ENCODE data around the gene RANBP17.
"Not testable (repeated sequence)": the region's sequence is repeated elsewhere in the genome, so short reads cannot be mapped to it uniquely, and the experiment has no call there.

The RANBP17 gene

DNA sequence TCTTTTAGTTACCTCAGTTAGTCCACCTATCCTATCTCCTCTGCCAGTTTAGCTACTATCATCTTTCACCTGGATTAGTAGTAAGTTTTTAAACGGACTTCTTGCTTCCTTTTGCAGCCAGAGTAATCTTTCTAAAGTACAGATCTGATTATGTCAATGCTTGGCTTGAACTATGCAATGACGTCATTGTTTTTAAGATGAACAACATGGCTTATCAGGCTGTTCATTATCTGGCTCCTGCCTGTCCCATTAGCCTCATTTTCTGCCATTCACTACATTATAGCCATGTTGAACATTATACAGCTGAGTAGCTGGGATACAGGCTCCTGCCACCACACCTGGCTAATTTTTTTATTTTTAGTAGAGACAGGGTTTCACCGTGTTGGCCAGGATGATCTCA is 98.7 kb downstream of the RANBP17 start:
- DNase-seq: no peak

- no peak for DNase-seq
Measured at GRCh38 chr5:170963521-170963920, 101.7 kb downstream of the RANBP17 start.

DNA sequence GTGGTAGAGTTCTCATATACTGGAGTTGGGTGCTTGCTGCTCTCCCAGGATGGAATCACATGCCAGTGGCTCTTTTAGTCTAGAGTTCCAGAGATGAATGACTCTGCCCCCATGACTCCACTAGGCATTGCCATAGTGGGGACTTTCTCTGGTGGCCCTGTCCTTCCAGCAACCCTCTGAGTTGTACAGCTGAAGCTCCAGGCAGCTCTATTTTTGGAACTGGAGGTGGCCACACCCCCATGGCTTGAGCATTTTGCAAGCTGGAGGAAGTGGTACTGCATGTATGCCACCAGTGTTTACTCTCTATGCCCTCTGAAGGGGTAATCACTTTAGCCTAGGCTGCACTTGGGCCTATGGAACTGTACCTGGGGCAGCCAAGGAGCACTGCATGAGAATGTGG is 112.6 kb downstream of the RANBP17 start:
- DNase-seq: no peak

- DNase-seq: not testable (repeated sequence)
Measured at GRCh38 chr5:170980261-170980660, 118.4 kb downstream of the RANBP17 start.

GRCh38 chr5:170985486-170985885 is 123.7 kb downstream of the RANBP17 start:
- no peak for DNase-seq

DNA sequence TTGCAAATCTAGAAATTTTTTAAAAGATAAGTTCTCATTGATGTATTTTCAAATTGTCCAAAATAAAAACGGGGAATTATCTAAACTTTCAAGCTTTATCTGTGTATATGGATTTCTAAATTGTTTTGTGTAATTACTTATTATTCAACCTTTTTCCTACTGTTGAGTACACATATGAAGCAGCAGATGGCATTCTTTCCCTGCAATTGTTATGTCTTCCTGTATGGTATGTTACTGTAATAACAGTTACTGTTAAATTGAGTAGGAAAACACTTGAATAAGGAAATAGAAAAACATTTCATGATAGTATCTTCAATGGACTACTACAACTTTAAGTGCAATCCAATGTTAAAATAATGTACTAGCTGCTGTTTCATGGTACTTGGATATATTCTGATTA is 124.8 kb downstream of the RANBP17 start:
- no peak for DNase-seq

DNA sequence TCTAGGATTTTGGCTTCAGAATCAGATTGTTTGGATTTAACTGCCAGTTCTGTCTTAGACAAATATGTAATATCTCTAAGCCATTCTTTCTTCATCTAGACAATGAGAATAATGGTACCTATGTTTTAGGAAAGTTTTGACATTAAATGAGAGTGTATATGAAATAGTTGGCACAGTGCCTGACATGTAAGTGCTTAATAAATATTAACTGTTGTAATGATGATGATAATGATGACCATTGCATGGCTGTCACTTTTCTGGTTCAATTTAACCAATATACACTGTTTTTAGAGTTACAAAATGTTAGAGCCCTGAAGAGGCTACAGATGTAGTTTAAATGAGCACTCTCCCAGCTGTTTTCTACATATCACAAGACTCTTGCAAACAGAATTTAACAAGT is 131.7 kb downstream of the RANBP17 start:
- DNase-seq: no peak

GRCh38 chr5:171010086-171010485 is 148.3 kb downstream of the RANBP17 start:
- DNase-seq: no peak

- DNase-seq: no peak
Measured at GRCh38 chr5:171010816-171011215, 149.0 kb downstream of the RANBP17 start.

DNA sequence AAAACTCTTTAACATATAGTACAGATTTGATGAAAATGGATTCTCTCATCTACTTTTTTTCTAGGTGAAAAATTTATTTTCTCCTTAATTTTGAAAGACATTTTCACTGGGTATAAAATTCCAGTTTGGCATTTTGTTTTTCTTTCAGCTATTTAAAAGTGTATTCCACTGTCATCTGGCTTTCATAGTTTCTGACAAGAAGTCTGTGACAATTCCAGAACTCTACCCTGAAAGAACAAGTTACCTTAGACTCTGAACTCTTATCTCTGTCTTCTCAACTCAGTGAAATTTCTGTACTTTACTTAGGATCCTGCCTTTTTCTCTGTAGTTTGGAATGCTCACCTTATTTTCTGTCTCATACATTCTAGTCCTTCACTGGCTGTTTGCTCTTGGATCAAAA is 161.7 kb downstream of the RANBP17 start:
- no peak for DNase-seq

- DNase-seq: no peak
Measured at GRCh38 chr5:171024084-171024483, 162.3 kb downstream of the RANBP17 start.

DNA sequence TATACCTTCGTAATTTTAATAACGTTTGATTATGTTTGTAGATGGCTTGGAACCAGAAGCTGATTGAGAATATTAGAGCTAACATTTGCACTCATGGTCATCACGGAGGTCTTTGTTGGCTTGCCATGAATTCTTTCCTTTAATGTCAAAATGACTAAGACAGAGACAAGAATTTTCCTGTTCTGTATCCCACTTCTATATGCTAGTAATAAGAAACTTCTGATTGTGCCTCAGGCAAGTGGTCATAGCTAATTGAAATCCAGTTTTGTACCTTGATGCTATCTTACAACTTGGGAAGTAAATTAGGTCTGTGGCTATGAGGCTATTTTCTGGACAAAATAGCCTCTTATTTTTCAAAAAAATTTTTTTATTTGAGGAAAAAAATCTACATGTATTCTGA is 167.6 kb downstream of the RANBP17 start:
- DNase-seq: no peak

GRCh38 chr5:171031977-171032376 is 170.2 kb downstream of the RANBP17 start:
- no peak for DNase-seq

- DNase-seq: no peak
Measured at GRCh38 chr5:171032435-171032973, 170.7 kb downstream of the RANBP17 start.

DNA sequence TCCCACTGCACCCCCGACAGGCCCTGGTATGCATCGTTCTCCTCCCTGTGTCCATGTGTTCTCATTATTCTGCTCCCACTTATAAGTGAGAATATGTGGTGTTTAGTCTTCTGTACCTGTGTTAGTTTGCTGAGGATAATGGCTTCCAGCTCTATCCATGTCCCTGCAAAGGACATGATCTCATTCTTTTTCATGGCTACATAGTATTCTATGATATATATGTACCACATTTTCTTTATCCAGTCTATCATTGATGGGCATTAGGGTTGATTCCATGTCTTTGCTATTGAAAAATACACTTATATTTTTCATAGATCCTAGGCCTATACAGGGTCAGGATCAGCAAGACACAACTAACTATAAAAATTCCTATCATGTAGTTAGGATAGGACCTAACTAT is 180.1 kb downstream of the RANBP17 start:
- DNase-seq: not testable (repeated sequence)

GRCh38 chr5:171050916-171051315 is 189.1 kb downstream of the RANBP17 start:
- DNase-seq: no peak

DNA sequence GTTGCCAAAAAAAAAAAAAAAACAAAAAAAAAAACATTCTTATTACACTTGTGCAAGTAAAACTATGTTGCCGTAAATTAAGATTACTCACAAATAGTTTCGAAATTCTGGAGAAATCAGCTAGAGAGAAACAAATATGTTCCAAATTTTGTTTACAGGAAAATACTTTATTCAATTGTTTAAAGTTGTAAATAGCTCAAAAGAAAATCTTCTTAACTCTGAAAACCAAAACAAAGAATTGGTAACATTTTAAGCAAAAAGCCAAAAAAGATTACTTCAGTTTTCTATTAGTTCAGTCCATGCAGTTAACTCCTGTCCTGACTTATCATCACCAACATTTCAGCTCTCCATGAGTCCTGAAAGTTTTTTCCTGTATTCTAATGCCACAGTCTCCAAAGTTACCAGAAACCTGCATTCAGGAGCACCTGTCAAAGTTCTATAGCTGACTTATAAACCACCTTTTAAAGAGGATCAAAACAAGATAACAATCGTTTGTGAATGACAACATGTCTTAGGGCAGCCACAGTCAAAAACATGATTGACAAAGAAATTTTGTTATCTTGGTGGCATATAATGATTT is 194.1 kb downstream of the RANBP17 start:
- no peak for DNase-seq

GRCh38 chr5:171067540-171068130 is 205.8 kb downstream of the RANBP17 start:
- DNase-seq: no peak

DNA sequence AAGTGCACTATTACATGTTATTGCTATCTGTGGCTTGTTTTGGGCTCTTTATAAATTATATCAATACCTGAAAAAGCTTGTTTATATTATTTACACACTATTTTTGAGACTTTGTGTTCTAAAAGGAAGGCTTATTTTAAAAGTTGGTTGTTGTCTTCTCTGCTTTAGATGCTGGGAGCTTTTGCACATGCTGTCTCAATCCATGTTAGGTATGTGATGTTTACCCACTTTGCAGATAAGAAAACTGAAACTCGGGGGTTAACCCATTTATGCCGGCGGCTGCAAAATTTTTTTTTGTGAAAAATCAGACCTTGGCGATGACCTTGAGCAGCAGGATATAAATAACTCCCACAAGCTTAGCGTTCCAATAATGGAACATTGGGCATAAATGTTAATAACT is 212.9 kb downstream of the RANBP17 start:
- no peak for DNase-seq

- DNase-seq: no peak
Measured at GRCh38 chr5:171080186-171080938, 218.5 kb downstream of the RANBP17 start.

- DNase-seq: no peak
Measured at GRCh38 chr5:171081319-171081718, 219.5 kb downstream of the RANBP17 start.

- no peak for DNase-seq
Measured at GRCh38 chr5:171092194-171092593, 230.4 kb downstream of the RANBP17 start.

DNA sequence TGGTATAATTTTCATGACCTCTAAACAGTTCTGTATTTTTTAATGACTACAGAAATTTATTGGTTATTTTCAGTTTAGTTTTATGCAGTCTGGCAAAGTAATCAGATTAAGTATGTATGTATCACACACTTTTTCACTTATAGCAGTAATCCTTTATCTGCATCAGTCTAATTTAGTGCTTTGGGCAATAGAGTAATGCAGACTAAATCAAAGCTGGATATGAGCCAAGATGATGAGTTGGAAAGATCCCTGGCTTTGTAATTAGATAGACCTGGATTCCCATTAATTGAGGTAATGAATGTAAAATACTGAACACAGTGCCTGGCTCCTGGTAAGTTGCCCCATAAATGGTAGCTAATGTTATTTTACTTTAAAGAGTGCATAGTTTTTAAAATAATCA is 231.8 kb downstream of the RANBP17 start:
- DNase-seq: no peak

DNA sequence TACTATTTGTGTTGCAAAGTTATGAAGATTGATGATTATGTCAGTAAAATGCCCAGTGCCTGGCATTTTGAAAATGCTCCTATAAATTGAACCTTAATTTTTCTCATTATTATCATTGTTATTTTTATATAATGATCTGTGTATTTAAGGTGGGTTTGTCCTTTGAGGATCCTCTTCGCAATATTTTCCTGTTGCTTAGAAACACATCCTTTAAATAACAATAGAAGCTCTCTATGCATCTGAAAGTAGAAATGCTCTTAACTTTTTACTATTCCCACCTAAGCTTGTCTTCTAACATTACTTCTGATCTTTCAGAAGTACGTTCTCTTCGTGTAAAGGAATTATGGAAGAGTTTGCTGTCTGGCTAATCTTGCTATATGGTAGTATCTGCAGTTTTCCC is 232.5 kb downstream of the RANBP17 start:
- no peak for DNase-seq

All from cortex of kidney (tissue), 1 donor.